Gastroesophageal sphincter (tissue), 3 donors: ENCODE measurements around the gene DOK6.

ENCODE experiments used
- POLR2AphosphoS5 ChIP-seq: sonication (generic); formaldehyde crosslinking; IDR thresholded peaks from one replicate; pipeline ENCODE4 v1.6.1; 2017; ENCODE audit warnings: antibody characterized with exemption
- TF ChIP-seq, protein P1 (sequence below), 4 experiments: fragments of 200-600 bp in 2 of 4; fragments of 450-650 bp in 2 of 4; sonication (generic) in 1 of 4; IDR thresholded peaks; one replicate each; pipeline ENCODE4 v1.5.1; 2017 to 2019; ENCODE audit warnings: antibody characterized with exemption in 4 of 4, mild to moderate bottlenecking in 2 of 4, moderate library complexity in 2 of 4

DNA sequence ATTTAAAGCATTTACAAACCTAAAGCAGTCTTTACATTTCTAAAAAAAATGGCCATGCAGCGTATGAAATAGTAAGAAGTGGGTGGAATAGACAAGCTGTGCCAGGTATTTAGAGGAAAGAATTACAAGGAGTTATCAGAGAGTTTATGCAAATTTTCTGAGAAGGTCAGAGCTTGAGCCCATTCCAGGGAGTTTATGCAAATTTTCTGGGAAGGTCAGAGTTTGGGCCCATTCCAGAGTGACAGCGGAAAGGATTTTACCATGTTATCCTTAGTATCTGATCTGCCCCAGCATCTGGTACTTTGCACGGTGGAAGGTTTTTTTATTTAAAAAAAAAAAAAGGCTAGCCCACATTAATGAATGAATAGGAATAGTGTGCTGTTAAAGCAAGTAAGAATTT lies 1.4 kb upstream of the DOK6 start:
- TF ChIP-seq, protein P1, sequence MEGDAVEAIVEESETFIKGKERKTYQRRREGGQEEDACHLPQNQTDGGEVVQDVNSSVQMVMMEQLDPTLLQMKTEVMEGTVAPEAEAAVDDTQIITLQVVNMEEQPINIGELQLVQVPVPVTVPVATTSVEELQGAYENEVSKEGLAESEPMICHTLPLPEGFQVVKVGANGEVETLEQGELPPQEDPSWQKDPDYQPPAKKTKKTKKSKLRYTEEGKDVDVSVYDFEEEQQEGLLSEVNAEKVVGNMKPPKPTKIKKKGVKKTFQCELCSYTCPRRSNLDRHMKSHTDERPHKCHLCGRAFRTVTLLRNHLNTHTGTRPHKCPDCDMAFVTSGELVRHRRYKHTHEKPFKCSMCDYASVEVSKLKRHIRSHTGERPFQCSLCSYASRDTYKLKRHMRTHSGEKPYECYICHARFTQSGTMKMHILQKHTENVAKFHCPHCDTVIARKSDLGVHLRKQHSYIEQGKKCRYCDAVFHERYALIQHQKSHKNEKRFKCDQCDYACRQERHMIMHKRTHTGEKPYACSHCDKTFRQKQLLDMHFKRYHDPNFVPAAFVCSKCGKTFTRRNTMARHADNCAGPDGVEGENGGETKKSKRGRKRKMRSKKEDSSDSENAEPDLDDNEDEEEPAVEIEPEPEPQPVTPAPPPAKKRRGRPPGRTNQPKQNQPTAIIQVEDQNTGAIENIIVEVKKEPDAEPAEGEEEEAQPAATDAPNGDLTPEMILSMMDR (IDR thresholded peaks at IDR 0.05): no peak
- TF ChIP-seq POLR2AphosphoS5: no peak
